HEK293T (cell line): Measurements from ENCODE around the gene FAM43A.

Experiments
- CTCF ChIA-PET: fragments of 350-600 bp; formaldehyde crosslinking; extraction: SDS; loops from one replicate; lab custom pipeline; 2021; ENCODE audit warnings: antibody characterized with exemption, inconsistent platforms; lab: Yijun Ruan, JAX
- POLR2A ChIA-PET: fragments of 350-600 bp; formaldehyde crosslinking; extraction: SDS; loops from one replicate; lab custom pipeline; 2020; ENCODE audit warnings: antibody characterized with exemption, inconsistent platforms; lab: Yijun Ruan, JAX
- DNase-seq: peaks from one replicate; pipeline ENCODE4 v3.0.0; 2012; ENCODE audit warnings: mixed read lengths; ENCODE audit errors: extremely low spot score
- ARNT ChIP-seq: fragments of 450-650 bp; IDR thresholded peaks from 2 replicates; pipeline ENCODE4 v1.6.1; 2017; ENCODE audit warnings: mild to moderate bottlenecking
- BHLHE40 ChIP-seq: fragments of 450-650 bp; IDR thresholded peaks from 2 replicates; pipeline ENCODE4 v1.6.1; 2016; ENCODE audit warnings: mild to moderate bottlenecking, moderate library complexity, borderline replicate concordance
- CTBP1 ChIP-seq: fragments of 450-650 bp; IDR thresholded peaks from 2 replicates; pipeline ENCODE4 v1.6.1; 2016; ENCODE audit warnings: borderline replicate concordance
- ELF4 ChIP-seq: fragments of 450-650 bp; IDR thresholded peaks from 2 replicates; pipeline ENCODE4 v1.6.1; 2017; ENCODE audit warnings: antibody characterized with exemption
- FOXA1 ChIP-seq: fragments of 450-650 bp; IDR thresholded peaks from 2 replicates; pipeline ENCODE4 v1.6.1; 2016; ENCODE audit warnings: mild to moderate bottlenecking
- FOXK2 ChIP-seq: fragments of 450-650 bp; IDR thresholded peaks from 2 replicates; pipeline ENCODE4 v1.6.1; 2016; ENCODE audit warnings: mild to moderate bottlenecking
- FOXM1 ChIP-seq: fragments of 450-650 bp; IDR thresholded peaks from 2 replicates; pipeline ENCODE4 v1.6.1; 2017; ENCODE audit warnings: mild to moderate bottlenecking, borderline replicate concordance
- HDGF ChIP-seq: fragments of 450-650 bp; IDR thresholded peaks from 2 replicates; pipeline ENCODE4 v1.6.1; 2017; ENCODE audit warnings: antibody characterized with exemption, borderline replicate concordance
- L3MBTL2 ChIP-seq: fragments of 450-650 bp; conservative IDR thresholded peaks from 2 replicates; pipeline ENCODE4 v1.6.1; 2016; ENCODE audit warnings: mild to moderate bottlenecking
- LEF1 ChIP-seq: fragments of 450-650 bp; IDR thresholded peaks from 2 replicates; pipeline ENCODE4 v1.6.1; 2017; ENCODE audit warnings: mild to moderate bottlenecking, borderline replicate concordance
- NFRKB ChIP-seq: fragments of 450-650 bp; IDR thresholded peaks from 2 replicates; pipeline ENCODE4 v1.6.1; 2016; ENCODE audit warnings: mild to moderate bottlenecking, moderate library complexity
- SP1 ChIP-seq: fragments of 450-650 bp; IDR thresholded peaks from 2 replicates; pipeline ENCODE4 v1.6.1; 2017
- SUZ12 ChIP-seq: fragments of 450-650 bp; IDR thresholded peaks from 2 replicates; pipeline ENCODE4 v1.6.1; 2016; ENCODE audit warnings: mild to moderate bottlenecking
- TARDBP ChIP-seq: fragments of 450-650 bp; IDR thresholded peaks from 2 replicates; pipeline ENCODE4 v1.6.1; 2016
- ZNF384 ChIP-seq: fragments of 450-650 bp; IDR thresholded peaks from 2 replicates; pipeline ENCODE4 v1.6.1; 2016
- TF ChIP-seq, protein P1 (sequence below): fragments of 450-650 bp; IDR thresholded peaks from 2 replicates; pipeline ENCODE4 v1.6.1; 2016

Gene FAM43A

DNA sequence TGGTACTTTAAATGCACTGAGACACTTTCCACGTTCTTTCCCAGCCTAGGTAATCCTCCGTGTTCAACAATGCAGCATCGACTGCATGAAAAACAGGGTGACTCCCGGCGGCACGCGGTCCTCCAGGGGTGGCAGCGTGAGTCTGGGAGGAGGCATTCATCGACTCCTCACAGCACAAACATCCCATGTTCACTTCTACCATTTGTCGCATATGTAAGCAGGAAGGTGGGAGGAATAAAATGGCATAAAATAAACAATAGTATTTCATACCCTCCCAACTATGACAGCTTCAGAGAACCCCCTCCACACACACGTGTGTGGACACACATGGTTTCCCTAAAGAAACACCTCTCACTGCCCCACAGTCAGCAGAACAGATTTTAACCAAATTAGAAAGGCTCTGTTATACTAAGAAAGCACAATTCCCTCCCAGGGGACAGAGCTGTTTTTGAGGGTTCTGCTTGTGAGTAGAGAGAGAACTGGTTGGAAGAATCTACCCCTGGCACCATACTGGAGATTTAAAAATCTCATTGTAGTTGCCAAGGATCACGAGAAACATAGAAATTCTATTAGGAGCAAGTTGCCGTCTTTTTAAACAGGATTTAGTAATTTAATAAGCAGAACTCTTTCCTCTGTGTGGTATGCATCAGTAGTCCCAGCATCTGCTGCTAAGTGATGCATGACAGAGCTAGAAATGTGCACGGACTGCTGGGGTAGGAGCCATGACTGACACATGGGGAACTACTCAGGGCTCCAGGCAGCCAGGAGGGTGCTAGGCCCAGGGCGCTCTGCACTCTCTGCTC, 6.0 kb downstream of the FAM43A start:
- no peak for DNase-seq
- ChIA-PET POLR2A (no interaction called here), CTCF (interaction anchor here (0.7 kb wide), 1 partner anchor 9 kb away, joined by 3 read pairs; no protein-coding TSS in a partner anchor)
- no peak for TF ChIP-seq SUZ12
- TF ChIP-seq, protein P1, sequence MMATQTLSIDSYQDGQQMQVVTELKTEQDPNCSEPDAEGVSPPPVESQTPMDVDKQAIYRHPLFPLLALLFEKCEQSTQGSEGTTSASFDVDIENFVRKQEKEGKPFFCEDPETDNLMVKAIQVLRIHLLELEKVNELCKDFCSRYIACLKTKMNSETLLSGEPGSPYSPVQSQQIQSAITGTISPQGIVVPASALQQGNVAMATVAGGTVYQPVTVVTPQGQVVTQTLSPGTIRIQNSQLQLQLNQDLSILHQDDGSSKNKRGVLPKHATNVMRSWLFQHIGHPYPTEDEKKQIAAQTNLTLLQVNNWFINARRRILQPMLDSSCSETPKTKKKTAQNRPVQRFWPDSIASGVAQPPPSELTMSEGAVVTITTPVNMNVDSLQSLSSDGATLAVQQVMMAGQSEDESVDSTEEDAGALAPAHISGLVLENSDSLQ: no peak
- TF ChIP-seq FOXA1: no peak
- TF ChIP-seq ARNT: no peak
- no peak for TF ChIP-seq CTBP1
- TF ChIP-seq HDGF: no peak
- TF ChIP-seq LEF1: no peak
- no peak for TF ChIP-seq L3MBTL2
- no peak for TF ChIP-seq BHLHE40
- no peak for TF ChIP-seq NFRKB
- no peak for TF ChIP-seq ELF4
- TF ChIP-seq TARDBP: no peak
- no peak for TF ChIP-seq FOXM1
- TF ChIP-seq SP1: no peak
- no peak for TF ChIP-seq ZNF384
- TF ChIP-seq FOXK2: no peak

DNA sequence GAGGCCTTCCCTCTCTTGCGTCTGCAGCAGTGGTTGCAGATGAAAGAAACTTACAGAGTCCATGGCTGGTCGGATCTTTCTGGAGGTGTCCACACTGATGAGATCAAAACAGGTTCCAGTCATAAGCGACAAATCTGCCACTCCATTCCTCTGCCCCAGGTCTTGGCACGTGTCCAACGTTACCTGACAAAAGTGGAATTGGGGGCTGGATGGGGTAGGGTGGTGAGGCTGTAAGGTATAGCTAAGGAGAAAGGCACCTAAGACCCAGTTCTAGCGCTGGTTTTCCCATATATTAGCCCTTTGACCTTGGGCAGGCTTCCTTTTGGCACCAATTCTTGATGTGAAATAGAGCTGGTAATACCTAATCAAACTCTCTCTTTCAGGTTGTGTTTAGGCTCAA, 11.0 kb downstream of the FAM43A start:
- ChIA-PET POLR2A (no interaction called here), CTCF (interaction anchor here (0.7 kb wide), 1 partner anchor 157 kb away, joined by 3 read pairs; no protein-coding TSS in a partner anchor)
- TF ChIP-seq FOXA1: no peak
- no peak for TF ChIP-seq TARDBP
- no peak for TF ChIP-seq NFRKB
- TF ChIP-seq FOXK2: no peak
- no peak for TF ChIP-seq ARNT
- DNase-seq: no peak

DNA sequence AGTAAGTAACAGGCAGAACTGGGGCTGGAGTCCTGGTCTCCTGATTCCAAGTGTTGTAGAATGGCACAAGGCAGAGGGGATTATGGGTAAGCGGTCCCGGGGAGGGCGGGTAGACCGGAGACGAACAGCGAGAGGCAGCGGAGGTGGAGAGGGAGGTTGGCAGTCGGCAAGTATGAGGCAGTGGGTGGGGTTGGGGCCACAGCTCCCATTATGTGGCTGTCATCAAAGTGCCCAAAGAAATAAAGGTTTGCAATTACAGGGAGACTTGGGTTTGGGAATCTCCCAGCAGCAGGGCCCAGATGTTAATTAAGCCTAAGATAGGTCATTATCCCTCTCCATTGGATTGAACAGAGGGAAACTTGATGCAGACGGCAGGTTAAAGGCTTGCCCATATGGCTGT, 16.9 kb downstream of the FAM43A start:
- no peak for DNase-seq
- POLR2A ChIA-PET: no interaction called here
- no peak for TF ChIP-seq ZNF384
- no peak for TF ChIP-seq FOXM1
- no peak for TF ChIP-seq SUZ12
- TF ChIP-seq FOXK2: no peak
- no peak for TF ChIP-seq LEF1
- TF ChIP-seq NFRKB: no peak
- TF ChIP-seq FOXA1: no peak
- no peak for TF ChIP-seq TARDBP
- TF ChIP-seq, protein P1: no peak
- no peak for TF ChIP-seq SP1
- TF ChIP-seq HDGF: no peak
- no peak for TF ChIP-seq CTBP1
- no peak for TF ChIP-seq ELF4
- TF ChIP-seq L3MBTL2: no peak
- no peak for TF ChIP-seq BHLHE40
- no peak for TF ChIP-seq ARNT
- CTCF ChIA-PET: no interaction called here

DNA sequence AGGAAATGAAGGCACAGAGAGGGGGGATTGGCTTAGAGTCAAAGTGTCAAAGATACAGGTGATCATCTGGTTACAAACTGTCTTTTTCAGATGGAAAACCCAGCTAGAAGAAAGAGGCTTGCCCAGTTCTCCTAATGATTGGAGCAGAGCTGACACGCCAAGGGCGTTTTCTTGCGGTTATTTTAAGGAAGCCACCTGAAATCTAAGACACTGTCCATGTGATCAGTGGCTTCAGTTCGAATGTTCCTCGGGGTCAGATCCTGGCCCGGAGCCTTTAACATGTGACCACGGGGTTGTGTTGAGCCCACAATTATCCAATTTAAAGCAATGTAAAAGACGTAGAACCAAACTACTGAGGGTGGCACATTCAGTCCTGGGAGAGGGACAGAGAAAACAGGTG, 19.5 kb downstream of the FAM43A start:
- no peak for TF ChIP-seq FOXM1
- TF ChIP-seq LEF1: no peak
- POLR2A ChIA-PET: no interaction called here
- DNase-seq: no peak
- CTCF ChIA-PET: no interaction called here

DNA sequence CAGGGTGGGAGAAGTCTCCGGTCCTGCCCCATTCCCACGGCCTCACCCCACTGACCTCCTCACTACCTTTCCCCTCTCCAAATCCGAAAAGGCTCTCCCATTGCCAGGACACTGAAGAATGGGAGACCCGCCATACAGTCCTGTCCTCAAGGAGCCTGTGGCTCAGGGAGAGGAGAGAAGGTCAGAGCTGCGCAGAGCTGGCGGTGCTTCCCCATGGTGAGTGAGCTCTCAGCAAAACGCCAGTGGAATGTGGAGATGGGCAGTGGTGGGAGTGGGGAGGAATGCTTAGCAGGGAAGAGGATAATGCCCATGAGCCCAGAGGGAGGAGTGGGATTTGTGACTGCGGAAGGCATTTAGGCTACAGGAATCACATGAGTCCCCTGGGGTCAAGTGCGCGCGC, 20.1 kb downstream of the FAM43A start:
- DNase-seq: no peak
- ChIA-PET CTCF (no interaction called here), POLR2A (no interaction called here)
- TF ChIP-seq SP1: no peak
- no peak for TF ChIP-seq TARDBP
- no peak for TF ChIP-seq L3MBTL2
- TF ChIP-seq FOXM1: no peak
- TF ChIP-seq FOXA1: no peak
- TF ChIP-seq CTBP1: no peak
- TF ChIP-seq FOXK2: no peak
- TF ChIP-seq SUZ12: no peak
- TF ChIP-seq, protein P1: no peak
- TF ChIP-seq HDGF: no peak
- no peak for TF ChIP-seq ARNT
- TF ChIP-seq ZNF384: no peak
- TF ChIP-seq NFRKB: no peak
- no peak for TF ChIP-seq ELF4
- TF ChIP-seq BHLHE40: no peak

DNA sequence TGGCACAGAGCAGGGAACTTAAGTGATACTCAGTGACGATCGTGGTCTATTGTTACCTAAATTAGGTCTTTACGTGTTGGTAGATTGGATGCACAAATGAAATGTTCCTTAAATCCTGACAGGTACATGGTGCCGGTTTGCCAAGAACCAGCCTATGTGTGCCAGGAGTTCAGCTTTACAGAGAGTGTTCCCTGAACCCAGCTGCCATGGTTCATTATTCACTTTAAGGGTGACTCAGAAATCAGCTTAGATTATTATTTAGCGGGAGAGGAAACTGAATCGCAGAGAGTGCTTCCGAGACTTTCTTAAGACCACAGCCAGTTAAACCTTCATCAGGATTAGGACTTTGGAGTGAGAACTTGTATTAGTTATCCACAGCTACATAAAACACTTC, 21.5 kb downstream of the FAM43A start:
- CTCF ChIA-PET: no interaction called here
- TF ChIP-seq SP1: no peak
- no peak for TF ChIP-seq ZNF384

DNA sequence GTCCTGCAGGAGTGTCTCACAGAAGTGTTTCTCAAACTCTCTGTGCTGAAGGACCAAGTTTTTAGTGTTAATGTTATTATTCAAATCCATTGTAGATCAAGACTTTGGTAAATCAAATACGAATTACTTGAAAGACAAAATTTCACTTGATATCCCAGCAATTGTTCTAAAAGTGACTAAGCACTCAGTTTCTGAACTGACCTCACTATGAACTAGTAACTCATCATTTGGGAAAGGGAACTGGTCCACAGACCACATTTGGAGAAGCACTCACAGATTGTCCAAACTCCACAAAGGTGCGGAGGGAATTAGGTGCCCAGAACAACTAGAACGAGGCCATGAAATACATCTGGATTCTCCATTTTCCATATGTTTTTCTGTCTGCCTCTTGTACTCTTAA, 25.6 kb downstream of the FAM43A start:
- ChIA-PET POLR2A (no interaction called here), CTCF (no interaction called here)
- TF ChIP-seq CTBP1: no peak
- no peak for TF ChIP-seq SP1
- TF ChIP-seq ELF4: no peak
- no peak for TF ChIP-seq TARDBP
- no peak for TF ChIP-seq L3MBTL2
- TF ChIP-seq FOXK2: no peak

More for the DNA sequence above, 21.5 kb downstream of the FAM43A start:
- DNase-seq: no peak
- POLR2A ChIA-PET: interaction anchor here (0.7 kb wide), 1 partner anchor 19 kb away, joined by 3 read pairs; no protein-coding TSS in a partner anchor

More for the DNA sequence above, 25.6 kb downstream of the FAM43A start:
- no peak for DNase-seq
